ENCODE results near the gene KRTAP4-3. TPM values are rescaled to one million over a fixed set of nuclear protein-coding genes. Genes with fewer than 3 reads are reported as not detected.

KRTAP4-3 gene
- not detected for total RNA-seq
- not detected for total RNA-seq (2013)
- total RNA-seq: 0 reads per million in 29 experiments

DNA sequence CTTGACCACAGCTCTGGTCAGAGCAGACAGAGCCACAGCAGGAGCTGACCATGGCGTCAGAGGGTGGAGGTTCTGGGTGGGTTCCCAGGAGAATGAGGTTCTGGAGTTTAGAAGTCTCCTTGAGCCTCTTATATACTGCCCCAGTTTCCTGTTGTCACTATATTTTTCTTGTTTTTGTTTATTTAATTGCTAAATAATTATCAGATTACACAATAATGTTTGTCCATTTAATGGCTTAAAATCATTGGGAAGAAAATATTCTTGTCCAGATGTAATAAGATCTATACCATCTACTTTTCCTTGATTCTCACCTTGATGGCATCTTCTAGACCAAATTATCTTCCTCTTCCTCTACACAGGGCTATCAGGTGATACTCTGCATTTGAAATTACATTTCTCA lies at the start of gene KRTAP4-3:
Gene KRTAP4-3 (minus strand): TSS at position 101 of the 400 bp plus-strand sequence. CDS start 49 bp downstream, at position 52.
- H3K27ac Mint-ChIP-seq: no peak within 1 kb of the TSS
- ChIA-PET POLR2A (no interaction called here), CTCF (no interaction called here)
- WGBS (ENCODE audit: insufficient coverage): no CpG with 5 or more reads among the region's 1 CpG
- Histone ChIP-seq H3K36me3 (ENCODE audit: control insufficient read depth in 2 of 2, extremely low read depth in 1 of 2, insufficient read depth in 1 of 2, low read length in 1 of 2) (no peaks in the 10 kb centered on the region), H3K27ac (ENCODE audit: low read length) (no peak within 1 kb of the TSS), H3K4me3 (ENCODE audit: control insufficient read depth in 1 of 2, extremely low read depth in 1 of 2, low read length in 1 of 2) (no peak within 1 kb of the TSS), H3K9me3 (no peaks in the 10 kb centered on the region), H3K4me1 (ENCODE audit: control insufficient read depth in 1 of 2, extremely low read depth in 1 of 2, insufficient read depth in 2 of 2, low read length in 2 of 2) (no peaks in the 10 kb centered on the region), H3K27me3 (replicated peaks in 1 of 2; ENCODE audit: control insufficient read depth in 2 of 2, extremely low read depth in 1 of 2, insufficient read depth in 2 of 2, low read length in 1 of 2) (peaks cover 0 to 2% of the 10 kb centered on the region in 2 experiments)
- H3K27me3 Mint-ChIP-seq: peaks cover 0 to 4% of the 10 kb centered on the region in 2 donors
- DNase-seq (no peak), ATAC-seq (replicated peaks in 1 of 4) (no peak)
- peaks cover 0 to 5% (median 0%) of the 10 kb centered on the region in 3 donors for H3K4me1 Mint-ChIP-seq
- no peak within 1 kb of the TSS for H3K4me3 Mint-ChIP-seq
- H3K36me3 Mint-ChIP-seq: no peaks in the 10 kb centered on the region
- H3K9me3 Mint-ChIP-seq: no peaks in the 10 kb centered on the region

- H3K27ac Mint-ChIP-seq: no peak overlapping the region
- no peaks in the 10 kb centered on the region for H3K36me3 Mint-ChIP-seq
- H3K4me3 ChIP-seq (ENCODE audit: control insufficient read depth in 1 of 2, extremely low read depth in 1 of 2, low read length in 1 of 2): no peak overlapping the region
- H3K4me3 Mint-ChIP-seq: no peak overlapping the region
- no peaks in the 10 kb centered on the region for H3K9me3 ChIP-seq
- H3K27ac ChIP-seq (ENCODE audit: low read length): no peak overlapping the region
- H3K4me1 ChIP-seq (ENCODE audit: control insufficient read depth in 1 of 2, extremely low read depth in 1 of 2, insufficient read depth in 2 of 2, low read length in 2 of 2): no peaks in the 10 kb centered on the region
- CTCF ChIA-PET: no interaction called here
- no CpG with 5 or more reads among the region's 1 CpG for WGBS (ENCODE audit: insufficient coverage)
- DNase-seq: no peak
- no peaks in the 10 kb centered on the region for H3K36me3 ChIP-seq (ENCODE audit: control insufficient read depth in 2 of 2, extremely low read depth in 1 of 2, insufficient read depth in 1 of 2, low read length in 1 of 2)
- ATAC-seq (replicated peaks in 1 of 4): no peak
- H3K9me3 Mint-ChIP-seq: peaks cover 2 to 6% (median 5%) of the 10 kb centered on the region in 3 donors
- H3K27me3 ChIP-seq (replicated peaks in 1 of 2; ENCODE audit: control insufficient read depth in 2 of 2, extremely low read depth in 1 of 2, insufficient read depth in 2 of 2, low read length in 1 of 2): peaks cover 0 to 20% of the 10 kb centered on the region in 2 experiments
- H3K4me1 Mint-ChIP-seq: peaks cover 0 to 10% (median 2%) of the 10 kb centered on the region in 3 donors
- POLR2A ChIA-PET: interaction anchor here in 1 of 2 donors (0.6 kb wide), 1 partner anchor 85 kb away, joined by 4 read pairs; no protein-coding TSS in a partner anchor
- H3K27me3 Mint-ChIP-seq: peaks cover 8 to 36% of the 10 kb centered on the region in 2 donors
Observed at GRCh38 chr17:41215681-41216080, 47.7 kb upstream of the KRTAP4-3 start.

- no peak overlapping the region for H3K27ac Mint-ChIP-seq
- WGBS (ENCODE audit: insufficient coverage): 82% methylated on average over 7 of the region's 7 CpGs
- CTCF ChIA-PET: no interaction called here
Observed at GRCh38 chr17:41212524-41213169, 44.6 kb upstream of the KRTAP4-3 start.

GRCh38 chr17:41211845-41212466 lies 43.9 kb upstream of the KRTAP4-3 start:
- ChIA-PET POLR2A (no interaction called here), CTCF (no interaction called here)
- WGBS (ENCODE audit: insufficient coverage): no CpG with 5 or more reads among the region's 1 CpG
- H3K27ac ChIP-seq (ENCODE audit: low read length): no peak overlapping the region
- Mint-ChIP-seq H3K27me3 (peaks cover 8 to 46% of the 10 kb centered on the region in 2 donors), H3K4me1 (peaks cover 0 to 10% (median 2%) of the 10 kb centered on the region in 3 donors), H3K4me3 (no peak overlapping the region), H3K9me3 (no peaks in the 10 kb centered on the region), H3K27ac (peak overlapping the region in 1 of 2 donors; percentile 2), H3K36me3 (no peaks in the 10 kb centered on the region)
- H3K9me3 ChIP-seq: no peaks in the 10 kb centered on the region
- peak in 1 of 35 experiments; percentile 8 for DNase-seq
- H3K36me3 ChIP-seq (ENCODE audit: control insufficient read depth in 2 of 2, extremely low read depth in 1 of 2, insufficient read depth in 1 of 2, low read length in 1 of 2): no peaks in the 10 kb centered on the region
- no peak for ATAC-seq (replicated peaks in 1 of 4)
- peaks cover 0 to 22% of the 10 kb centered on the region in 2 experiments for H3K27me3 ChIP-seq (replicated peaks in 1 of 2; ENCODE audit: control insufficient read depth in 2 of 2, extremely low read depth in 1 of 2, insufficient read depth in 2 of 2, low read length in 1 of 2)
- H3K4me3 ChIP-seq (ENCODE audit: control insufficient read depth in 1 of 2, extremely low read depth in 1 of 2, low read length in 1 of 2): no peak overlapping the region
- H3K4me1 ChIP-seq (ENCODE audit: control insufficient read depth in 1 of 2, extremely low read depth in 1 of 2, insufficient read depth in 2 of 2, low read length in 2 of 2): no peaks in the 10 kb centered on the region

More at GRCh38 chr17:41212524-41213169, 44.6 kb upstream of the KRTAP4-3 start:
- Histone ChIP-seq H3K4me1 (ENCODE audit: control insufficient read depth in 1 of 2, extremely low read depth in 1 of 2, insufficient read depth in 2 of 2, low read length in 2 of 2) (no peaks in the 10 kb centered on the region), H3K4me3 (ENCODE audit: control insufficient read depth in 1 of 2, extremely low read depth in 1 of 2, low read length in 1 of 2) (no peak overlapping the region), H3K27me3 (replicated peaks in 1 of 2; ENCODE audit: control insufficient read depth in 2 of 2, extremely low read depth in 1 of 2, insufficient read depth in 2 of 2, low read length in 1 of 2) (peaks cover 0 to 22% of the 10 kb centered on the region in 2 experiments), H3K9me3 (no peaks in the 10 kb centered on the region), H3K27ac (ENCODE audit: low read length) (no peak overlapping the region), H3K36me3 (ENCODE audit: control insufficient read depth in 2 of 2, extremely low read depth in 1 of 2, insufficient read depth in 1 of 2, low read length in 1 of 2) (no peaks in the 10 kb centered on the region)
- ATAC-seq (replicated peaks in 1 of 4): no peak
- DNase-seq: no peak
- Mint-ChIP-seq H3K27me3 (peaks cover 8 to 51% of the 10 kb centered on the region in 2 donors), H3K9me3 (no peaks in the 10 kb centered on the region), H3K4me1 (peaks cover 0 to 10% (median 2%) of the 10 kb centered on the region in 3 donors), H3K4me3 (no peak overlapping the region), H3K36me3 (no peaks in the 10 kb centered on the region)
- POLR2A ChIA-PET: no interaction called here

- Histone ChIP-seq H3K36me3 (ENCODE audit: control insufficient read depth in 2 of 2, extremely low read depth in 1 of 2, insufficient read depth in 1 of 2, low read length in 1 of 2) (no peaks in the 10 kb centered on the region), H3K9me3 (no peaks in the 10 kb centered on the region), H3K4me1 (ENCODE audit: control insufficient read depth in 1 of 2, extremely low read depth in 1 of 2, insufficient read depth in 2 of 2, low read length in 2 of 2) (no peaks in the 10 kb centered on the region), H3K27ac (ENCODE audit: low read length) (no peak overlapping the region), H3K4me3 (ENCODE audit: control insufficient read depth in 1 of 2, extremely low read depth in 1 of 2, low read length in 1 of 2) (no peak overlapping the region), H3K27me3 (replicated peaks in 1 of 2; ENCODE audit: control insufficient read depth in 2 of 2, extremely low read depth in 1 of 2, insufficient read depth in 2 of 2, low read length in 1 of 2) (no peaks in the 10 kb centered on the region)
- ChIA-PET POLR2A (no interaction called here), CTCF (no interaction called here)
- no peak for ATAC-seq (replicated peaks in 1 of 4)
- no peaks in the 10 kb centered on the region for H3K36me3 Mint-ChIP-seq
- no peak overlapping the region for H3K4me3 Mint-ChIP-seq
- H3K4me1 Mint-ChIP-seq: no peaks in the 10 kb centered on the region
- H3K27me3 Mint-ChIP-seq: no peaks in the 10 kb centered on the region
- peaks cover 0 to 7% (median 4%) of the 10 kb centered on the region in 3 donors for H3K9me3 Mint-ChIP-seq
- H3K27ac Mint-ChIP-seq: no peak overlapping the region
- no CpG with 5 or more reads among the region's 5 CpGs for WGBS (ENCODE audit: insufficient coverage)
- no peak for DNase-seq
Observed at GRCh38 chr17:41199421-41200078, 31.5 kb upstream of the KRTAP4-3 start.

- Mint-ChIP-seq H3K4me1 (no peaks in the 10 kb centered on the region), H3K36me3 (no peaks in the 10 kb centered on the region), H3K4me3 (no peak overlapping the region), H3K27me3 (peaks cover under 1 to 5% of the 10 kb centered on the region in 2 donors), H3K27ac (no peak overlapping the region), H3K9me3 (peaks cover 0 to 7% (median 4%) of the 10 kb centered on the region in 3 donors)
- no peaks in the 10 kb centered on the region for H3K27me3 ChIP-seq (replicated peaks in 1 of 2; ENCODE audit: control insufficient read depth in 2 of 2, extremely low read depth in 1 of 2, insufficient read depth in 2 of 2, low read length in 1 of 2)
- H3K4me3 ChIP-seq (ENCODE audit: control insufficient read depth in 1 of 2, extremely low read depth in 1 of 2, low read length in 1 of 2): no peak overlapping the region
- ChIA-PET CTCF (interaction anchor here in 1 of 2 donors (0.5 kb wide), 1 partner anchor 98 kb away, joined by 3 read pairs; no protein-coding TSS in a partner anchor), POLR2A (no interaction called here)
- no peaks in the 10 kb centered on the region for H3K36me3 ChIP-seq (ENCODE audit: control insufficient read depth in 2 of 2, extremely low read depth in 1 of 2, insufficient read depth in 1 of 2, low read length in 1 of 2)
- DNase-seq: no peak
- H3K27ac ChIP-seq (ENCODE audit: low read length): no peak overlapping the region
- H3K4me1 ChIP-seq (ENCODE audit: control insufficient read depth in 1 of 2, extremely low read depth in 1 of 2, insufficient read depth in 2 of 2, low read length in 2 of 2): no peaks in the 10 kb centered on the region
- no peak for ATAC-seq (replicated peaks in 1 of 4)
- H3K9me3 ChIP-seq: no peaks in the 10 kb centered on the region
- no CpG with 5 or more reads among the region's 1 CpG for WGBS (ENCODE audit: insufficient coverage)
Observed at GRCh38 chr17:41196068-41196467, 28.0 kb upstream of the KRTAP4-3 start.

Data from T-cell (primary cell).